HG03565 (cell line): Measurements from ENCODE around the gene SMIM24.
"Not testable (repeated sequence)": the region's sequence is repeated elsewhere in the genome, so short reads cannot be mapped to it uniquely, and the experiment has no call there.

Experiments used
- ATAC-seq: cut with Tn5 transposase; IDR thresholded peaks from one replicate; pipeline ENCODE4 v1.9.1; 2021; ENCODE audit warnings: mild to moderate bottlenecking, moderate library complexity; ENCODE audit not compliant: unreplicated experiment

The SMIM24 gene

DNA sequence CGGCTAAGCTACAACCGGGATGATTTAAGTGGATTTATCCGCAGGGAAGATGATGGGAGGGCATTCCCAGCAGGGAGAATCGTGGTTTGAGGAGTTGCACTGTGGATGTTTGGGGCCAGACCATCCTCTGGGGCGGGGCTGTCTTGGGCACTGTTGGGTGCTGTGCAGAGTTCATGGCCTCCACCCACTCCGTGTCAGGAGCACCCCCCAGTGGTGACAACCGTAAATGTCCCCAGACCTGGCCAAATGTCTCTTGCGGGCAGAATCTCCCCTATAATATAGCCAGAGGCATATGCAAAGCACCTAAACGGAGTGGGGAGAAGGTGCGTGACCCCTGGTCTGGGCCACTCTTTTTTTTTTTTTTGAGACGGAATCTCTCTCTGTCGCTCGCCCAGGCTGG lies 40.2 kb downstream of the SMIM24 start:
- no peak for ATAC-seq

DNA sequence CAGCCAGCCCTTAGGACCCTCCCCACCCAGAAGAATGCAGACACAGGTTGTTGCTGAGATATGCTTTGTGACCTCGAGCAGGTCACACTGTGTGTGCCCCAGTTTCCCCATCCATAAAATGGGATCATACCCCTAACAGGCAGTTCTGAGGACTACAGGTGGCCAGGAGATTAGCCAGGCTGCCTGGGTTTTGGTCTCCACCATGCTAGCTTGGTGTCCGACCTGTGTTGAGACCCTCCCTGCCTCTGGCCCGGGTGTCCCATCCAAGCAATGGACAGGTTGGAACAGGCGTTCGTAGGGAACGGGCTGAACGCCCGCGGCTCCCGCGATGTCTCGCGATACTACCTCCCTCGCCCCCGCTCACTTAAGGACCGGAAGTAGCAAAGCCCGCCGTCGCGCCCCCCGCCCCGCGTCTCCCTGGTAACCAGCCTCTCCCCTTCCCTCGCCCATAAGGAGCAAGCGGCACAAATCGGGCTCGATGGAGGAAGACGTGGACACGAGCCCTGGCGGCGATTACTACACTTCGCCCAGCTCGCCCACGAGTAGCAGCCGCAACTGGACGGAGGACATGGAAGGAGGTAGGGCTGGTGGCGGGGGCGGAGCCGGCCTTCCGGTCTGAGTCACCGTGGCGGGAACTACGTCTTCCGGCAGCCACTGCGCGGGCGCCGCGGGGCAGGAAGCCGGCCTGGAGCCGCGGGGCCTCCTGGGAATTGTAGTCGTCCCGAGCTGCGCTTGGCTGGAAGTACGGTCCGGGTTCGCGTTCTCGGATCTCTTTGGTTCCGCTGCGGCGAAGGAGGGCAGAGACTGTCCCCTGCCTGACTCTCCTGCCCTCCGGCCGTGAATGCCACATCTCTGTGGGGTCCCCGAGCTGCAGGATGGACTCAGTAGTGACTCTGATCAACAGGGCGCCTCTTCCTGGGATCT lies 45.4 kb downstream of the SMIM24 start:
- ATAC-seq, result peak; percentile 89

DNA sequence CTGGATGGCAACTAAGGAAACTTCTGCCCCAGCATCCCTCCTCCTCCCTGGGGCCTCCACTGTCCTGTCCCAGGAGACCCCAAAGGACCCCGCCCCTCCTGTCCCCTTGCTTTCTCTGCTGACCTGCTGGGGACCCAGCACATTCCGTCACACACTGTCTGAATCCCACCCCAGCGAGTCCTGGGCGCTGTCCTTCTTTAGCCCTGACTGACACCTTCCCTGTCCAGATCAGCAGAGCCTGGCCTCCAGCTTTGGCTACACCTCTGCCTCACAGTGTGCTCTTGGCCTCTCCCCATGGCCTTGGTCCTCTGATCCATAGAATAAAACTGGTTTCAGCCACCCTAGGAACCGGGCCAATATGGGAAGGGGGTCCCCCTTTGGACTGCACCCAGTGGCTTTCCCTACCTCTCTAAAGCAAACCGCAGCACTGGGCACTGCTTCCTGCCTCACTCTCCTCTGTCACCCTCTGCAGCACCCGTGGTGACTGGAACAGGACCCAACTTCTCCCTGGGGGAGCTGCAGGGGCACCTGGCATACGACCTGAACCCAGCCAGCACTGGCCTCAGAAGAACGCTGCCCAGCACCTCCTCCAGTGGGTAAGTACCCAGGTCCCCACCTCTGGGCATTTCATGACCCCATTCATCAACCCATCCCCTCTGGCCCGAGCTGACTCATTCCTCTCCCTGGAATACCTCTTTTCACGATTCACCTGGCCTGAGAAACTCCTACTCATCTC lies 46.4 kb downstream of the SMIM24 start:
- ATAC-seq, result no peak

DNA sequence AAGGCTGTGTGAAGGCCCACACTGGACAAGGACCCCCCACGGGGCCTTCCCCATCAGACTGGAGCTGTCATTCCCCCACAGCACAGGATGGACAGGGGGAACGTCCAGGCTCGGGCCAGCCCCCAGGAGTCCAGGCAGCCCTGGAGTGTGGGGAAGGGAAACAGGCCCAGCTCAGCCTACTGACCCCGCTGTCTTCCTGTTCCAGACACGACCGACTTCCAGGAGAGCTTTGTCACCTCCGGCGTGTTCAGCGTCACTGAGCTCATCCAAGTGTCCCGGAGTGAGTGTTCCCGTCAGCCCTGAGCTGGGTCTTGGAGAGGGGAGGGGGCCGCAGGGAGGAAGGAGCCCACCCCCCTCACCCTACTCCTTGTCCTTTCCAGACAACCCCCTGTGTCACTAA lies 47.0 kb downstream of the SMIM24 start:
- ATAC-seq, result no peak

DNA sequence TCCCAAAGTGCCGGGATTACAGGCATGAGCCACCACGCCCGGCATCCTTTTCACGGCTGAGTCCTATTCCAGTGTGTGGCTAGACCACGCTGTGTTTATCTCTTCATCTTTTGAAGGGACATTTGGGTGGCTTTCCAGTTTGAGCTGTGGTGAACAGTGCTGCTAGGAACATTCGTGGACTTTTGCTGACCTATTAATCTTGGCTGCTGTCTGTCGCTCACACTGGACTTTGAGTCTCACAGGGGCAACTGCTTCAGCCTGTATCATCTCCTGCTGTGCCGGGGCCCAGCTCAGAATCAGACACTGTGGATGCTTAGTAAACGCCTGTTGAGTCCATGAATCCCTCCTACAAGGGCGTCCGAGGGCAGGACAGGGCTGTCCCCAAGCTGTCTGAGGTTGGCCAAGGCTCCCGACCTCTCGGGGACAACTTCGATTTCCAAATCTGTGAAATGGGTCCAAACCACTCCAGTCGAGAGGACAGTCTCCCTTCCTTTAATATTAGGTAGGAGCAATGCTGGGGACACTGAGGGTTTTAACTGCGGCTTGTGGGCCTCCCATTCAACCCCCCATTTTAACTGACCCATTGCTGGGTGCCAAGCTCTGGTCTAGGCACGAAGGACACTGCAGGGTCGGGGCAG lies 48.4 kb downstream of the SMIM24 start:
- ATAC-seq, result no peak

DNA sequence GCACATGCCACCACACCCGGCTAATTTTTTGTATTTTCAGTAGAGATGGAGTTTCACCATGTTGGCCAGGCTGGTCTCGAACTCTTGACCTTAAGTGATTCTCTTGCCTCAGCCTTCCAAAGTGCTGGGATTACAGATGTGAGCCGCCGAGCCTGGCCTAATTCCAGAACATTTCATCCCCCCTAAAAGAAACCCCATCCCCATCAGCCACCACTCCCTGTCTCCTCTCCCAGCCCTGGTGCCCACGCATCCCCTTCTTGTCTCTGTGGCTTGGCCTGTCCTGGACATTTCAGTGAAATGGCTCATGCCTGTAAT lies 50.0 kb downstream of the SMIM24 start:
- ATAC-seq, result not testable (repeated sequence)

DNA sequence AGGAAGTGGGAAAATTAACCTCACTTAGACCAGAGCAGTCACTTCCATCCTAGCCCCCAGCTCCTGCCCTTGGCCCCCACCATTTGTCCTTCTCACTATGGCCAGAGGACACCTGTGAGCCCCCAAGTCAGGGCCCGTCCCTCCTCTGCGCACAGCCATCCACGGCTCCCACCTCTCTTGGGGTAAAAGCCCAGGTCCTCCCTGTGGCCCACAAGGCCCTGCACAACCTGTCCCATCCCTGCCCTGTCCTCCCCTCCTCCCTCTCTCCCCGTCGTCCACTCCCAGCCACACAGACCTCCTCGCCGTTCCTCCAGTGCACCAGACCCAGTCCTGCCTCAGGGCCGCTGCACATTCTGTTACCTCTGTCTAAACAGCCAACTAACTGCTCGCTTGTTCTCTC lies 53.9 kb downstream of the SMIM24 start:
- no peak for ATAC-seq
